Measurements from ENCODE around the gene WFDC8.
"Not testable (repeated sequence)": the region's sequence is repeated elsewhere in the genome, so short reads cannot be mapped to it uniquely, and the experiment has no call there.

WFDC8 gene

DNA sequence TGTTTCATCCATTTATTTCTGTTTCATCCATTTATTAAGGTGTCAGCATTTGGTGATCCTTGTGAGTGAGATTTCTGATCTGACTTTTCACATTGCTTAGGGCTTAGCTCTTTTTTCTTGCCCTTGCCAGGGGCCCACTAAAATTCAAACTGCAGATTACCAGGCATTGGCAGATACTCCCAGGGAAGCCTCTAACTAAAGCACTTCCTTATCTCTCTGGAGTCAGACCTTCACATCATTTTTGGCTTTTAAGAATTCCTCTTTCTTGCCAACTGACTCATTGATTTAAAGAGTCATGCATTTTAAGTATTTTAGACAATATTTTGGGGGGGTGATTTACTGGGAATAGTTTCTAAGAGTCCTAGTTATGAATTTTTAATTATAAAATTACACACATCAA lies 2.6 kb upstream of the WFDC8 start:
- TF ChIP-seq, protein P1, sequence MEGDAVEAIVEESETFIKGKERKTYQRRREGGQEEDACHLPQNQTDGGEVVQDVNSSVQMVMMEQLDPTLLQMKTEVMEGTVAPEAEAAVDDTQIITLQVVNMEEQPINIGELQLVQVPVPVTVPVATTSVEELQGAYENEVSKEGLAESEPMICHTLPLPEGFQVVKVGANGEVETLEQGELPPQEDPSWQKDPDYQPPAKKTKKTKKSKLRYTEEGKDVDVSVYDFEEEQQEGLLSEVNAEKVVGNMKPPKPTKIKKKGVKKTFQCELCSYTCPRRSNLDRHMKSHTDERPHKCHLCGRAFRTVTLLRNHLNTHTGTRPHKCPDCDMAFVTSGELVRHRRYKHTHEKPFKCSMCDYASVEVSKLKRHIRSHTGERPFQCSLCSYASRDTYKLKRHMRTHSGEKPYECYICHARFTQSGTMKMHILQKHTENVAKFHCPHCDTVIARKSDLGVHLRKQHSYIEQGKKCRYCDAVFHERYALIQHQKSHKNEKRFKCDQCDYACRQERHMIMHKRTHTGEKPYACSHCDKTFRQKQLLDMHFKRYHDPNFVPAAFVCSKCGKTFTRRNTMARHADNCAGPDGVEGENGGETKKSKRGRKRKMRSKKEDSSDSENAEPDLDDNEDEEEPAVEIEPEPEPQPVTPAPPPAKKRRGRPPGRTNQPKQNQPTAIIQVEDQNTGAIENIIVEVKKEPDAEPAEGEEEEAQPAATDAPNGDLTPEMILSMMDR (IDR thresholded peaks at IDR 0.05; ENCODE audit: insufficient read depth, low read depth, low read length, missing control alignments): no peak
- no peak for DNase-seq (ENCODE audit: low read depth)
- no peak overlapping the region for H3K4me3 ChIP-seq (ENCODE audit: low read length)

DNA sequence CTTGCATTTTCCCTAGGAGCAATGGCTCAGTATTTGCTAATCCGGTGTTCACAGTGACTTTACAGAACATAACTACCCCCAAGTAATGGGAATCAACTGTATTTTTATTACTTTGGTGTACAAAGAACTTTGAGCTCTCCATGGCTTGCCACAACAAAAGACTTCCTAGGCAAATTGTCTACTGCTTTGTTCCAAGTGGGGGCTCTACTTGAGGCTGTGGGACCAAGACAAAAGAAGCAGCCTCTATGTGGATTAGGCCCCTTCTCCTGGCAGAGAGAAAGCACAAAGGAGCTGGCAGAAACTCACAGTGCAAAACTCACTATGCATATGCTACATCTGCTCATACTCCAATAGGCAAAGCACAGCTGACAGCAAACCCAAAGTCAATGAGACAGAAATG lies 853 bp downstream of the WFDC8 start:
- no peak overlapping the region for H3K4me3 ChIP-seq (ENCODE audit: low read length)
- TF ChIP-seq, protein P1 (IDR thresholded peaks at IDR 0.05; ENCODE audit: insufficient read depth, low read depth, low read length, missing control alignments): no peak
- DNase-seq (ENCODE audit: low read depth): no peak

DNA sequence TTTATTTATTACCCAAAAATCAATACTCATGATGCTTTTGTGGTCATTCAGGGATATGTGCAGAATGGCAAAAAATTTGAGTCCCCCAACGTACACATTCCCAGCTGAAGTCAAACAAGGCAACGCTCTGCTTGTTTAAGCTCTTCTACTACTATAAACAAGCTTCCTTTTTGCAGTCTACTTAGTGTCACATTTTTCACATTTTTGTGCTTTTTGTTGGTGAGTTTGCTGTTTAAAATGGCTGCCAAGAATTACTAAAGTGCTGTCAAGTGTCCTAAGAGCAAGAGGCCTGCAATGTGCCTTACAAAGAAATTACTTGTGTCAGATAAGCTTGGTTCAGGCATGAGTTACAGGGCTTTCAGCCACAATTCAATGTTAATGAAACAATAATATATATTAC lies 2.1 kb downstream of the WFDC8 start:
- DNase-seq (ENCODE audit: low read depth): no peak
- no peak overlapping the region for H3K4me3 ChIP-seq (ENCODE audit: low read length)
- TF ChIP-seq, protein P1 (IDR thresholded peaks at IDR 0.05; ENCODE audit: insufficient read depth, low read depth, low read length, missing control alignments): no peak

DNA sequence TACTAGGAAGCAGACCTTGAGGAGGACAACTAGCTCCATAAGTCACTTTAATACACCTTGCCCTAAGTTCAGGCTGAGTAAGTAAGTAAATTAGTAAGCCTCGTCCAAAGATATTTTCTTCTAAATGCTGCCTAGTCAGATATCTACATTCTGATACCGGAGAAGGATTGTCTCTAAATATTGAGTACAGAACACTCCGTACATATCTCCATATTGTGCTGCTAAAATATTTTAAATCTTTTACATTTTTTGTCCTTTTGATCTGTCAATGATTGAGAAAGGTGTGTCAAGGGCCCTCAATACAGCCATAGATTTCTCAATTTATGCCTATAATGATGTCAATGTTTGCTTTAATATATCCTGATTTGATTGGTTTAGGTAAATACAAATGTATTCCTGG lies 3.2 kb downstream of the WFDC8 start:
- no peak overlapping the region for H3K4me3 ChIP-seq (ENCODE audit: low read length)
- no peak for DNase-seq (ENCODE audit: low read depth)
- TF ChIP-seq, protein P1 (IDR thresholded peaks at IDR 0.05; ENCODE audit: insufficient read depth, low read depth, low read length, missing control alignments): no peak

DNA sequence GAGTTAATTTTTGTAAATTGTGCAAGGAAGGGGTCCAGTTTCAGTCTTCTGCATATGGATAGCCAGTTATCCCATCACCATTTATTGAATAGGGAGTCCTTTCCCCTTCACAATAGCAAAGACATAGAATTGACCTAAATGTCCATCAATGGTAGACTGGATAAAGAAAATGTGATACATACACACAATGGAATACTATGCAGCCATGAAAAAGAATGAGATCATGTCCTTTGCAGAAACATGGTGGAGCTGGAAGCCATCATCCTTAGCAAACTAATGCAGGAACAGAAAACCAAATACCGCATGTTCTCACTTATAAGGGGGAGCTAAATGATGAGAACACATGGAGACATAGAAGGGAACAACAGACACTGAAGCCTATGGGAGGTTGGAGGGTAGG lies 9.4 kb downstream of the WFDC8 start:
- H3K4me3 ChIP-seq (ENCODE audit: low read length); DNase-seq (ENCODE audit: low read depth): not testable (repeated sequence)

DNA sequence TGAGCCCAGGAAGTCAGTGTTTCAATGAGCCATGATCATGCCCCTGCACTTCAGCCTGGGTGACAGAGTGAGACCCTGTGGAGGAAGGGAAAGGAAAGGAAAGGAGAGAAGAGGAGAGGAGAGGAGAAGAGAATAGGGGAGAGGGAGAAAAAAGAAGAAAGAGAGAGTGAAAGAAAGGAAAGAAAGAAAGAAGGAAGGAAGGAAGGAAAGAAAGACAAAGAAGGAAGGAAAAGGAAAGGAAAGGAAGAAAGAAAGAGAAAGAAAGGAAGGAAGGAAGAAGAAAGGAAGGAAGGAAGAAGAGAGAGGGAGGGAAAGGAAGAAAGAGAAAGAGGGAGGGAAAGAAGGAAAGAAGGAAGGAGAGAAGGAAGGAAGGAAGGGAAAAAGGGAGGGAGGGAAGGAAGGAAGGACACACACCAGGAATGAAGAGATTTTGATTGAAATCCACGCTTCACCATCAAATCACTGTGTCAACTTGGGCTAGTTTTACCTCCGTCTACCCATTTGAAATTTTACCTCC lies 14.3 kb downstream of the WFDC8 start:
- no peak overlapping the region for H3K4me3 ChIP-seq (ENCODE audit: low read length)

DNA sequence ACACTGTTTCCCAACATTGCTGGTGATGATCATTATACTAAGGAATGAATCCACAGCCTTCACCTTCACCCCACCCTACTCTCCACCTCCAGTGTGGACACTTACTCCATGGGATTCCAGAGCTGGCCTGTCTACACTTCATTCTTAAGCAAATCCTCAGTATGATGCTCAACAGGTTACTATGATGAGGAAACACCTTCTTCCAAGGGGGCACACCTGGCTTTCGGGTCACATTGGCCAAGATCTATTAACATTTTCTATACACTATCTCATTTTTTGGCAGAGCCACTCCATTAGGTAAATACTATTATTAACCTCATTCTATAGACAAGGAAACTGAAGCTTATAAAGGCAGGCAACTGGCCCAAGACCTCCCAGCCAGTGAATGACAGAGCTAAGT lies 23.9 kb downstream of the WFDC8 start:
- DNase-seq (ENCODE audit: low read depth): no peak
- H3K4me3 ChIP-seq (ENCODE audit: low read length): no peak overlapping the region
- TF ChIP-seq, protein P1 (IDR thresholded peaks at IDR 0.05; ENCODE audit: insufficient read depth, low read depth, low read length, missing control alignments): no peak

More for the DNA sequence above, 14.3 kb downstream of the WFDC8 start:
- no peak for DNase-seq (ENCODE audit: low read depth)
- TF ChIP-seq, protein P1 (IDR thresholded peaks at IDR 0.05; ENCODE audit: insufficient read depth, low read depth, low read length, missing control alignments): no peak
